GM20000 (cell line): ENCODE measurements around the gene FRYL.
"Not testable (repeated sequence)": the region's sequence is repeated elsewhere in the genome, so short reads cannot be mapped to it uniquely, and the experiment has no call there.

ENCODE experiments used
- DNase-seq: peaks from one replicate; pipeline ENCODE4 v3.0.0; 2012; ENCODE audit warnings: low spot score
- CTCF ChIP-seq: IDR thresholded peaks from 2 replicates; pipeline ENCODE4 v1.5.1; 2012; ENCODE audit warnings: mild to moderate bottlenecking, control low read depth; ENCODE audit errors: extremely low read depth, missing control alignments

Gene FRYL

GRCh38 chr4:48767055-48767929, 12.8 kb downstream of the FRYL start:
- no peak for DNase-seq
- TF ChIP-seq CTCF: no peak

GRCh38 chr4:48766131-48766792, 13.8 kb downstream of the FRYL start:
- no peak for TF ChIP-seq CTCF
- no peak for DNase-seq

- no peak for DNase-seq
- no peak for TF ChIP-seq CTCF
These were observed 17.7 kb downstream of the FRYL start for GRCh38 chr4:48762408-48762807.

- TF ChIP-seq CTCF: no peak
- DNase-seq: no peak
These were observed 18.8 kb downstream of the FRYL start for GRCh38 chr4:48761286-48761685.

- not testable (repeated sequence) for DNase-seq
These were observed 21.4 kb downstream of the FRYL start for GRCh38 chr4:48758703-48759102.

- TF ChIP-seq CTCF: no peak
- no peak for DNase-seq
These were observed 23.3 kb downstream of the FRYL start for GRCh38 chr4:48756689-48757220.

- DNase-seq: no peak
- TF ChIP-seq CTCF: no peak
These were observed 24.8 kb downstream of the FRYL start for GRCh38 chr4:48755281-48755680.

GRCh38 chr4:48753159-48753558, 26.9 kb downstream of the FRYL start:
- DNase-seq: no peak
- TF ChIP-seq CTCF: no peak
